H1 (cell line): Measurements from ENCODE around the gene CDH20. TPM values are rescaled to one million over a fixed set of nuclear protein-coding genes. Genes with fewer than 3 reads are reported as not detected.

ENCODE experiments used
- RFX5 ChIP-seq: IDR thresholded peaks from 2 replicates; pipeline ENCODE4 v1.6.1; 2011; ENCODE audit warnings: low read depth, low read length, improper control_type of control experiment, borderline replicate concordance
- polyA plus RNA-seq, 7 experiments: library from polyadenylated mRNA; depleted of rRNA in 3 of 7; stranded (reverse) in 5 of 7; unstranded in 2 of 7; fragments of >200 nt in 5 of 7; fragments of 200-250 nt in 2 of 7; gene quantifications; 1 replicate in 5 of 7; 2 replicates in 1 of 7; 4 replicates in 1 of 7; pipeline versions ENCODE4 v1.2.1 to v1.2.3, GENCODE V29; 2011 to 2013; ENCODE audit warnings: missing spikeins in 2 of 7, mixed read lengths in 2 of 7
- total RNA-seq: library from RNA; stranded (reverse); fragmentation: NEBNext Ultra II Directional; extraction: Animal tissue kit (Norgen Biotek cat#: 25700); gene quantifications from 2 replicates; pipeline ENCODE4 v1.2.1, GENCODE V29; 2021

The CDH20 gene
- total and polyA plus RNA-seq, 2 of the 8 experiments (the other 6 are each of a cell fraction or from before 2014, with no cell fraction given): 0.07 to 0.12 TPM

- TF ChIP-seq RFX5: no peak
Observed at GRCh38 chr18:61398961-61399705, 65.9 kb downstream of the CDH20 start (continued).
